HEK293T (cell line): ENCODE data around the gene COA8.
"Not testable (repeated sequence)": the region's sequence is repeated elsewhere in the genome, so short reads cannot be mapped to it uniquely, and the experiment has no call there.

Experiments
- CTCF ChIA-PET: fragments of 350-600 bp; formaldehyde crosslinking; extraction: SDS; loops from one replicate; lab custom pipeline; 2021; ENCODE audit warnings: antibody characterized with exemption, inconsistent platforms; lab: Yijun Ruan, JAX
- POLR2A ChIA-PET: fragments of 350-600 bp; formaldehyde crosslinking; extraction: SDS; loops from one replicate; lab custom pipeline; 2020; ENCODE audit warnings: antibody characterized with exemption, inconsistent platforms; lab: Yijun Ruan, JAX
- DNase-seq: peaks from one replicate; pipeline ENCODE4 v3.0.0; 2012; ENCODE audit warnings: mixed read lengths; ENCODE audit errors: extremely low spot score
- ARNT ChIP-seq: fragments of 450-650 bp; IDR thresholded peaks from 2 replicates; pipeline ENCODE4 v1.6.1; 2017; ENCODE audit warnings: mild to moderate bottlenecking
- BHLHE40 ChIP-seq: fragments of 450-650 bp; IDR thresholded peaks from 2 replicates; pipeline ENCODE4 v1.6.1; 2016; ENCODE audit warnings: mild to moderate bottlenecking, moderate library complexity, borderline replicate concordance
- CTBP1 ChIP-seq: fragments of 450-650 bp; IDR thresholded peaks from 2 replicates; pipeline ENCODE4 v1.6.1; 2016; ENCODE audit warnings: borderline replicate concordance
- ELF4 ChIP-seq: fragments of 450-650 bp; IDR thresholded peaks from 2 replicates; pipeline ENCODE4 v1.6.1; 2017; ENCODE audit warnings: antibody characterized with exemption
- FOXA1 ChIP-seq: fragments of 450-650 bp; IDR thresholded peaks from 2 replicates; pipeline ENCODE4 v1.6.1; 2016; ENCODE audit warnings: mild to moderate bottlenecking
- FOXK2 ChIP-seq: fragments of 450-650 bp; IDR thresholded peaks from 2 replicates; pipeline ENCODE4 v1.6.1; 2016; ENCODE audit warnings: mild to moderate bottlenecking
- FOXM1 ChIP-seq: fragments of 450-650 bp; IDR thresholded peaks from 2 replicates; pipeline ENCODE4 v1.6.1; 2017; ENCODE audit warnings: mild to moderate bottlenecking, borderline replicate concordance
- HDGF ChIP-seq: fragments of 450-650 bp; IDR thresholded peaks from 2 replicates; pipeline ENCODE4 v1.6.1; 2017; ENCODE audit warnings: antibody characterized with exemption, borderline replicate concordance
- L3MBTL2 ChIP-seq: fragments of 450-650 bp; conservative IDR thresholded peaks from 2 replicates; pipeline ENCODE4 v1.6.1; 2016; ENCODE audit warnings: mild to moderate bottlenecking
- LEF1 ChIP-seq: fragments of 450-650 bp; IDR thresholded peaks from 2 replicates; pipeline ENCODE4 v1.6.1; 2017; ENCODE audit warnings: mild to moderate bottlenecking, borderline replicate concordance
- NFRKB ChIP-seq: fragments of 450-650 bp; IDR thresholded peaks from 2 replicates; pipeline ENCODE4 v1.6.1; 2016; ENCODE audit warnings: mild to moderate bottlenecking, moderate library complexity
- PKNOX1 ChIP-seq: fragments of 450-650 bp; IDR thresholded peaks from 2 replicates; pipeline ENCODE4 v1.6.1; 2016
- SP1 ChIP-seq: fragments of 450-650 bp; IDR thresholded peaks from 2 replicates; pipeline ENCODE4 v1.6.1; 2017
- SUZ12 ChIP-seq: fragments of 450-650 bp; IDR thresholded peaks from 2 replicates; pipeline ENCODE4 v1.6.1; 2016; ENCODE audit warnings: mild to moderate bottlenecking
- TARDBP ChIP-seq: fragments of 450-650 bp; IDR thresholded peaks from 2 replicates; pipeline ENCODE4 v1.6.1; 2016
- ZNF384 ChIP-seq: fragments of 450-650 bp; IDR thresholded peaks from 2 replicates; pipeline ENCODE4 v1.6.1; 2016

The COA8 gene

GRCh38 chr14:103607822-103608221 lies 45.1 kb downstream of the COA8 start:
- no peak for DNase-seq
- CTCF ChIA-PET = no interaction called here
- TF ChIP-seq ARNT (no peak), SP1 (no peak), L3MBTL2 (no peak), FOXA1 (no peak), PKNOX1 (no peak), HDGF (no peak), ELF4 (no peak), NFRKB (no peak), CTBP1 (no peak), TARDBP (no peak), ZNF384 (no peak), LEF1 (no peak), FOXK2 (no peak), BHLHE40 (no peak), SUZ12 (no peak)
- POLR2A ChIA-PET = no interaction called here

GRCh38 chr14:103609081-103609480 lies 46.3 kb downstream of the COA8 start:
- CTCF ChIA-PET, DNase-seq, POLR2A ChIA-PET: not testable (repeated sequence)

- ChIA-PET CTCF (no interaction called here), POLR2A (no interaction called here)
- DNase-seq = no peak
- TF ChIP-seq TARDBP (no peak), PKNOX1 (no peak), CTBP1 (no peak), FOXM1 (no peak), LEF1 (no peak), SP1 (no peak), BHLHE40 (no peak), ELF4 (no peak), HDGF (no peak), ZNF384 (no peak), FOXA1 (no peak), SUZ12 (no peak), NFRKB (no peak), L3MBTL2 (no peak), ARNT (no peak), FOXK2 (no peak)
Measured at GRCh38 chr14:103611215-103611614, 48.5 kb downstream of the COA8 start.

GRCh38 chr14:103613517-103613916 lies 50.8 kb downstream of the COA8 start:
- ChIA-PET POLR2A (no interaction called here), CTCF (no interaction called here)
- TF ChIP-seq HDGF = no peak
- TF ChIP-seq FOXK2 = no peak
- TF ChIP-seq SUZ12 = no peak
- TF ChIP-seq L3MBTL2 = no peak
- no peak for TF ChIP-seq CTBP1
- TF ChIP-seq PKNOX1 = no peak
- no peak for TF ChIP-seq FOXA1
- TF ChIP-seq SP1 = no peak
- no peak for TF ChIP-seq ZNF384
- TF ChIP-seq TARDBP = no peak
- TF ChIP-seq ARNT = no peak
- TF ChIP-seq NFRKB = no peak
- TF ChIP-seq FOXM1 = no peak
- no peak for TF ChIP-seq BHLHE40
- TF ChIP-seq LEF1 = no peak
- DNase-seq = no peak

- no peak for TF ChIP-seq ELF4
- no peak for TF ChIP-seq TARDBP
- no peak for TF ChIP-seq FOXK2
- no peak for TF ChIP-seq LEF1
- TF ChIP-seq NFRKB = no peak
- TF ChIP-seq L3MBTL2 = no peak
- no peak for TF ChIP-seq HDGF
- TF ChIP-seq ARNT = no peak
- CTCF ChIA-PET = no interaction called here
- DNase-seq = no peak
- POLR2A ChIA-PET = interaction anchor here (1.0 kb wide), 1 partner anchor 10 kb away, joined by 3 read pairs; no protein-coding TSS in a partner anchor
Measured at GRCh38 chr14:103616635-103617300, 54.0 kb downstream of the COA8 start.

GRCh38 chr14:103619057-103619456 lies 56.3 kb downstream of the COA8 start:
- no peak for DNase-seq
- POLR2A ChIA-PET = no interaction called here
- TF ChIP-seq TARDBP (no peak), ELF4 (no peak), FOXK2 (no peak), NFRKB (no peak), SP1 (no peak), FOXA1 (no peak), BHLHE40 (no peak), L3MBTL2 (no peak), LEF1 (no peak), SUZ12 (no peak), HDGF (no peak), ZNF384 (no peak), PKNOX1 (no peak)
- CTCF ChIA-PET = interaction anchor here (1.2 kb wide), 1 partner anchor 85 kb away, joined by 3 read pairs; no protein-coding TSS in a partner anchor
